Sigmoid colon (tissue), 7 donors: ENCODE data around the gene FRMD8. TPM values are rescaled to one million over a fixed set of nuclear protein-coding genes. Genes with fewer than 3 reads are reported as not detected.

Experiments
- DNase-seq: peaks from one replicate; pipeline ENCODE4 v3.0.0-alpha.2; 2019
- H3K27ac ChIP-seq, 4 donors: fragments of 200-600 bp; sonication (generic); one replicate each; pipeline ENCODE4 v1.5.1; 2016 to 2019; ENCODE audit warnings: mild to moderate bottlenecking in 1 of 4
- H3K27me3 ChIP-seq, 3 donors: fragments of 200-600 bp; sonication (generic); one replicate each; pipeline ENCODE4 v1.5.1; 2019; ENCODE audit warnings: mild to moderate bottlenecking in 1 of 3
- H3K36me3 ChIP-seq, 4 donors: fragments of 200-600 bp; sonication (generic); one replicate each; pipeline ENCODE4 v1.5.1; 2016 to 2019
- H3K4me1 ChIP-seq, 4 donors: fragments of 200-600 bp; sonication (generic); one replicate each; pipeline ENCODE4 v1.5.1; 2017 to 2019
- H3K4me3 ChIP-seq, 4 donors: fragments of 200-600 bp; sonication (generic); one replicate each; pipeline ENCODE4 v1.5.1; 2017 to 2019; ENCODE audit warnings: mild to moderate bottlenecking in 2 of 4, moderate library complexity in 1 of 4
- H3K9me3 ChIP-seq, 4 donors: fragments of 200-600 bp in 3 of 4; sonication (generic) in 3 of 4; one replicate each; pipeline versions ENCODE4 v1.5.1 to v1.6.1; 2013 to 2019
- EP300 ChIP-seq, 4 donors: sonication (generic); formaldehyde crosslinking; IDR thresholded peaks; one replicate each; pipeline ENCODE4 v1.6.1; 2017; ENCODE audit warnings: antibody characterized with exemption in 4 of 4
- POLR2A ChIP-seq, 2 donors: fragments of 450-650 bp; IDR thresholded peaks; one replicate each; pipeline ENCODE4 v1.6.1; 2016; ENCODE audit warnings: antibody characterized with exemption in 2 of 2, mild to moderate bottlenecking in 2 of 2, moderate library complexity in 2 of 2
- POLR2AphosphoS5 ChIP-seq, 4 donors: sonication (generic); formaldehyde crosslinking; IDR thresholded peaks; one replicate each; pipeline ENCODE4 v1.6.1; 2017; ENCODE audit warnings: antibody characterized with exemption in 4 of 4
- WGBS, 2 donors: extraction: QIAGEN DNeasy Blood & Tissue Kit; methylation state at CpG; one replicate each; pipeline ENCODE4 v1.1.7; 2013; 5-methylcytosine and 5-hydroxymethylcytosine counted together
- intact Hi-C: fragments of 100-400 bp; cut with DNase I; formaldehyde crosslinking; loops from one replicate; pipeline ENCODE4 v1.15.1; 2023
- polyA plus RNA-seq, 3 donors: library from polyadenylated mRNA; stranded (reverse); fragments of 200-250 nt; gene quantifications; one replicate each; pipeline ENCODE4 v1.2.3, GENCODE V29; 2013
- total RNA-seq, 4 donors: library from RNA; depleted of rRNA; stranded (reverse); fragments of >200 nt; gene quantifications; one replicate each; pipeline ENCODE4 v1.1.0, GENCODE V29; 2016
- TF ChIP-seq, protein P1 (sequence below), 4 experiments: fragments of 450-650 bp in 3 of 4; fragments of 200-600 bp in 1 of 4; IDR thresholded peaks; one replicate each; pipeline ENCODE4 v1.5.1; 2016 to 2019; ENCODE audit warnings: antibody characterized with exemption in 4 of 4, mild to moderate bottlenecking in 3 of 4, moderate library complexity in 2 of 4
- donor health status: healthy with polysubstance abuse.
- donor health status: Bipolar disorder and iron deficiency.
- donor health status: healthy.

Gene FRMD8
- total and polyA plus RNA-seq, 7 donors, result 10.7 to 29.0 (median 21.6) TPM

DNA sequence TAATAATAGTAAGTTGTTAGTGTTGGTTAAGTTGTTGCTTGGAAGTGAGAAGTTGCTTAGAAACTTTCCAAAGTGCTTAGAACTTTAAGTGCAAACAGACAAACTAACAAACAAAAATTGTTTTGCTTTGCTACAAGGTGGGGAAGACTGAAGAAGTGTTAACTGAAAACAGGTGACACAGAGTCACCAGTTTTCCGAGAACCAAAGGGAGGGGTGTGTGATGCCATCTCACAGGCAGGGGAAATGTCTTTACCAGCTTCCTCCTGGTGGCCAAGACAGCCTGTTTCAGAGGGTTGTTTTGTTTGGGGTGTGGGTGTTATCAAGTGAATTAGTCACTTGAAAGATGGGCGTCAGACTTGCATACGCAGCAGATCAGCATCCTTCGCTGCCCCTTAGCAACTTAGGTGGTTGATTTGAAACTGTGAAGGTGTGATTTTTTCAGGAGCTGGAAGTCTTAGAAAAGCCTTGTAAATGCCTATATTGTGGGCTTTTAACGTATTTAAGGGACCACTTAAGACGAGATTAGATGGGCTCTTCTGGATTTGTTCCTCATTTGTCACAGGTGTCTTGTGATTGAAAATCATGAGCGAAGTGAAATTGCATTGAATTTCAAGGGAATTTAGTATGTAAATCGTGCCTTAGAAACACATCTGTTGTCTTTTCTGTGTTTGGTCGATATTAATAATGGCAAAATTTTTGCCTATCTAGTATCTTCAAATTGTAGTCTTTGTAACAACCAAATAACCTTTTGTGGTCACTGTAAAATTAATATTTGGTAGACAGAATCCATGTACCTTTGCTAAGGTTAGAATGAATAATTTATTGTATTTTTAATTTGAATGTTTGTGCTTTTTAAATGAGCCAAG, 38.9 kb downstream of the FRMD8 start:
- 1 to 2% methylated on average over 9 of the region's 9 CpGs for WGBS, 2 donors
- H3K27me3 ChIP-seq, result no peaks in the 10 kb centered on the region
- peak; percentile 76 for DNase-seq
- H3K4me3 ChIP-seq, result peak overlapping the region; percentile 74 to 88 (median 78)
- peak overlapping the region; percentile 97 to 100 (median 100) for H3K27ac ChIP-seq
- intact Hi-C loops, result no loop called here
- H3K4me1 ChIP-seq, result peaks cover 0 to 58% (median 52%) of the 10 kb centered on the region in 4 donors
- TF ChIP-seq POLR2AphosphoS5 (IDR thresholded peaks at IDR 0.05), result peak; percentile 47 to 79 (median 76)
- TF ChIP-seq POLR2A (IDR thresholded peaks at IDR 0.05), result peak; percentile 7 to 19
- TF ChIP-seq, protein P1, sequence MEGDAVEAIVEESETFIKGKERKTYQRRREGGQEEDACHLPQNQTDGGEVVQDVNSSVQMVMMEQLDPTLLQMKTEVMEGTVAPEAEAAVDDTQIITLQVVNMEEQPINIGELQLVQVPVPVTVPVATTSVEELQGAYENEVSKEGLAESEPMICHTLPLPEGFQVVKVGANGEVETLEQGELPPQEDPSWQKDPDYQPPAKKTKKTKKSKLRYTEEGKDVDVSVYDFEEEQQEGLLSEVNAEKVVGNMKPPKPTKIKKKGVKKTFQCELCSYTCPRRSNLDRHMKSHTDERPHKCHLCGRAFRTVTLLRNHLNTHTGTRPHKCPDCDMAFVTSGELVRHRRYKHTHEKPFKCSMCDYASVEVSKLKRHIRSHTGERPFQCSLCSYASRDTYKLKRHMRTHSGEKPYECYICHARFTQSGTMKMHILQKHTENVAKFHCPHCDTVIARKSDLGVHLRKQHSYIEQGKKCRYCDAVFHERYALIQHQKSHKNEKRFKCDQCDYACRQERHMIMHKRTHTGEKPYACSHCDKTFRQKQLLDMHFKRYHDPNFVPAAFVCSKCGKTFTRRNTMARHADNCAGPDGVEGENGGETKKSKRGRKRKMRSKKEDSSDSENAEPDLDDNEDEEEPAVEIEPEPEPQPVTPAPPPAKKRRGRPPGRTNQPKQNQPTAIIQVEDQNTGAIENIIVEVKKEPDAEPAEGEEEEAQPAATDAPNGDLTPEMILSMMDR (IDR thresholded peaks at IDR 0.05), result no peak
- H3K36me3 ChIP-seq, result peaks cover 8 to 44% (median 30%) of the 10 kb centered on the region in 4 donors
- H3K9me3 ChIP-seq, result no peaks in the 10 kb centered on the region

DNA sequence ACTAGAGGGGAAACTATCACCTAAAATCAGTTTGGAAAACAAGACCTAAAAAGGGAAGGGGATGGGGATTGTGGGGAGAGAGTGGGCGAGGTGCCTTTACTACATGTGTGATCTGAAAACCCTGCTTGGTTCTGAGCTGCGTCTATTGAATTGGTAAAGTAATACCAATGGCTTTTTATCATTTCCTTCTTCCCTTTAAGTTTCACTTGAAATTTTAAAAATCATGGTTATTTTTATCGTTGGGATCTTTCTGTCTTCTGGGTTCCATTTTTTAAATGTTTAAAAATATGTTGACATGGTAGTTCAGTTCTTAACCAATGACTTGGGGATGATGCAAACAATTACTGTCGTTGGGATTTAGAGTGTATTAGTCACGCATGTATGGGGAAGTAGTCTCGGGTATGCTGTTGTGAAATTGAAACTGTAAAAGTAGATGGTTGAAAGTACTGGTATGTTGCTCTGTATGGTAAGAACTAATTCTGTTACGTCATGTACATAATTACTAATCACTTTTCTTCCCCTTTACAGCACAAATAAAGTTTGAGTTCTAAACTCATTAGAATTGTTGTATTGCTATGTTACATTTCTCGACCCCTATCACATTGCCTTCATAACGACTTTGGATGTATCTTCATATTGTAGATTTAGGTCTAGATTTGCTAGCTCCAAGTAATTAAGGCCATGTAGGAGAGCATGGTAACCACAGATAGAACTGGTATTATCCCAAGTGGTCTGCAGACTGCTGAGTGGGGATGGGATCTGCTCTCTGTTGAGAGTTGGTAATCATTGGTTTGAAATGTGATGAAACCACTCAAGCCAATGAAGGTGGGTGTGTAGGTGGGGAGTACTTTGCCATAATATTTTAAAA, 39.8 kb downstream of the FRMD8 start:
- H3K4me3 ChIP-seq, result peak overlapping the region; percentile 74 to 88 (median 78)
- TF ChIP-seq POLR2AphosphoS5 (IDR thresholded peaks at IDR 0.05) (peak; percentile 37 to 80 (median 71)), EP300 (IDR thresholded peaks at IDR 0.05) (peak; percentile 1 to 48 (median 36)), POLR2A (IDR thresholded peaks at IDR 0.05) (peak in 1 of 2 donors; percentile 47)
- TF ChIP-seq, protein P1 (IDR thresholded peaks at IDR 0.05), result no peak
- H3K4me1 ChIP-seq, result peaks cover 0 to 58% (median 52%) of the 10 kb centered on the region in 4 donors
- H3K36me3 ChIP-seq, result peaks cover 8 to 45% (median 30%) of the 10 kb centered on the region in 4 donors
- H3K27ac ChIP-seq, result peak overlapping the region; percentile 97 to 100 (median 100)
- no peaks in the 10 kb centered on the region for H3K27me3 ChIP-seq
- intact Hi-C loops, result no loop called here
- H3K9me3 ChIP-seq, result no peaks in the 10 kb centered on the region
- peak; percentile 52 for DNase-seq
- 3 to 4% methylated on average over 9 of the region's 9 CpGs for WGBS, 2 donors

DNA sequence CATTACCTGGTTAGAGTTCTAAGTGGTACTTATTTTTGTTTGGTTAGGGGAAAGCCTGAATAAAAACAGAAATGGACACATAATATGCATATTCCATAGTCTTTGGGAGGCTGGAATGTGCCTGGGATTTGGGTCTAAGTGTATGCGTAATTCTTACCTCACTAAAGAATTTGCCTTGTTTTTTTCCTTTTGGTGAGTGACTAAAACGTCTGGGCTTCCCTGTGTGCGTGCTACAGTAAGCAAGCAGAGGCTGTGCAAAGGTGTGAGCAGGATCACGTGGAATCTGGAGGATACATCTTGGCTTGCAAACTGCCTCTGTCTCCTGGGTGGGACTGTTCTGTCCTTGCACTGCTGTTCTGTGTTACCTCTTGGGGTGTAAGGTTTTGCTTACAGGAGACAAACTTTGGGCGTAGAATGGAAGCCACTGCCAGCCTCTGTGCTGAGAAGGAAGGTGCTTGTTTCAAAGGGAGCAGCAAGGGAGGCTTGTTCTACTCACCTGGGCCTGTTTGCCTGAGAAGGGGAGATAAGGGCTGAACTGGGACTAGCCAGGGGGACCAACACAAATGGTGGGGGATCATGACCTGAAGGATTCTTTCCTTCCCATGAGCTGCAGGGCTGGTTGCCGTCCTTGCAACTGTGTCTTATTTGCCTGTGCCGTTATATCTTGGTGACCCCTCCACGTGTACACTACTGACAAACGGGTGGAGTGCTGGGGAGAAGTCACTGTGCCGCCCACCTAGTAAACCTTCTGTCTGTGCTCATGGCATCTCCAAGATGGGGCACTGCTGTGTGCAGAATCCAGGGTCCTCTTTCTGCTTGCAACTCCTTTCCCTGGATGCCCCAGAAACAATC, 40.6 kb downstream of the FRMD8 start:
- intact Hi-C loops, result no loop called here
- Histone ChIP-seq H3K27me3 (no peaks in the 10 kb centered on the region), H3K27ac (peak overlapping the region; percentile 97 to 100 (median 100)), H3K9me3 (no peaks in the 10 kb centered on the region), H3K36me3 (peaks cover 8 to 53% (median 30%) of the 10 kb centered on the region in 4 donors), H3K4me1 (peaks cover 0 to 59% (median 55%) of the 10 kb centered on the region in 4 donors), H3K4me3 (peak overlapping the region; percentile 74 to 88 (median 78))
- peak; percentile 81 for DNase-seq
- 18 to 42% methylated on average over 10 of the region's 10 CpGs for WGBS, 2 donors
- TF ChIP-seq, protein P1 (IDR thresholded peaks at IDR 0.05), result no peak
- no peak for TF ChIP-seq EP300 (IDR thresholded peaks at IDR 0.05)
- TF ChIP-seq POLR2A (IDR thresholded peaks at IDR 0.05), result peak; percentile 18 to 52
- peak; percentile 57 to 81 (median 70) for TF ChIP-seq POLR2AphosphoS5 (IDR thresholded peaks at IDR 0.05)
